NB4 (cell line): ENCODE data around the gene CGRRF1.

ENCODE experiments used
- POLR2A ChIP-seq: IDR thresholded peaks from 2 replicates; pipeline ENCODE4 v1.6.1; 2011; ENCODE audit warnings: mild to moderate bottlenecking; ENCODE audit not compliant: insufficient read length; ENCODE audit errors: extremely low read depth
- TF ChIP-seq, protein P1 (sequence below): IDR thresholded peaks from one replicate; pipeline ENCODE4 v1.5.1; 2012; ENCODE audit warnings: low read depth, low read length
- TF ChIP-seq, protein P2 (sequence below): IDR thresholded peaks from 2 replicates; pipeline ENCODE4 v1.6.1; 2011; ENCODE audit warnings: low read depth, low read length

DNA sequence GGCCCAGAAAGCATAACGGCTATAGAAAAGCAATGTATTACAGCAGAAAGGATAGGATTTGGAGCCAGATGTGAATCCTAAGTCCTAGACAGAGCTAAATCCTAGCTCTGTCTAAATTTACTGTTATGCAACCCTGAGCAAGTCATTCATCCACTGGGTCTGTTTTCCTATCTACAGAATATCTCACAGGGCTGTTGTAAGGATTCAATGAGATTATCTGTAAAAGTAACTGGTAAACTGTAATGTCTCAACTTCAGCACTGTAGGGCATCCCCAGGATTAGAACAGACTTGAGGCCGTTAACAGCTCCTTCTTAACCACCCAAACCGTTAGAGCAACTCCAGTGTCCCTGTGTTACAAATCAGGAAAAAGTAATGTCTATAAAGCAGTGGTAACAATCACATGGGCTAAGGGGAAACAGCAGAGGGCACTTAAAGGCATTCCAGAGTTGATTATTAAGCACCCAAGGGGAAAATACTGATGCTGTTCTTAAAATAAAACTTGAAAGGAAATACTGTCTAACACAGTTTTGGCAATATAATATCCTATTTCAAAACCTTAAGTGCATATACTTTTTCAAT lies 31.0 kb upstream of the CGRRF1 start:
- TF ChIP-seq, protein P1, sequence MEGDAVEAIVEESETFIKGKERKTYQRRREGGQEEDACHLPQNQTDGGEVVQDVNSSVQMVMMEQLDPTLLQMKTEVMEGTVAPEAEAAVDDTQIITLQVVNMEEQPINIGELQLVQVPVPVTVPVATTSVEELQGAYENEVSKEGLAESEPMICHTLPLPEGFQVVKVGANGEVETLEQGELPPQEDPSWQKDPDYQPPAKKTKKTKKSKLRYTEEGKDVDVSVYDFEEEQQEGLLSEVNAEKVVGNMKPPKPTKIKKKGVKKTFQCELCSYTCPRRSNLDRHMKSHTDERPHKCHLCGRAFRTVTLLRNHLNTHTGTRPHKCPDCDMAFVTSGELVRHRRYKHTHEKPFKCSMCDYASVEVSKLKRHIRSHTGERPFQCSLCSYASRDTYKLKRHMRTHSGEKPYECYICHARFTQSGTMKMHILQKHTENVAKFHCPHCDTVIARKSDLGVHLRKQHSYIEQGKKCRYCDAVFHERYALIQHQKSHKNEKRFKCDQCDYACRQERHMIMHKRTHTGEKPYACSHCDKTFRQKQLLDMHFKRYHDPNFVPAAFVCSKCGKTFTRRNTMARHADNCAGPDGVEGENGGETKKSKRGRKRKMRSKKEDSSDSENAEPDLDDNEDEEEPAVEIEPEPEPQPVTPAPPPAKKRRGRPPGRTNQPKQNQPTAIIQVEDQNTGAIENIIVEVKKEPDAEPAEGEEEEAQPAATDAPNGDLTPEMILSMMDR, result no peak
- no peak for TF ChIP-seq POLR2A
- TF ChIP-seq, protein P2, sequence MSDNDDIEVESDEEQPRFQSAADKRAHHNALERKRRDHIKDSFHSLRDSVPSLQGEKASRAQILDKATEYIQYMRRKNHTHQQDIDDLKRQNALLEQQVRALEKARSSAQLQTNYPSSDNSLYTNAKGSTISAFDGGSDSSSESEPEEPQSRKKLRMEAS, result no peak
